Fibroblast of skin of abdomen (primary cell): ENCODE measurements around the gene GYS1. TPM values are rescaled to one million over a fixed set of nuclear protein-coding genes. Genes with fewer than 3 reads are reported as not detected.
"Not testable (repeated sequence)": the region's sequence is repeated elsewhere in the genome, so short reads cannot be mapped to it uniquely, and the experiment has no call there.

ENCODE experiments used
- DNase-seq: peaks from one replicate; pipeline ENCODE4 v3.0.0-alpha.2; 2013
- polyA plus RNA-seq, 2 experiments: library from polyadenylated mRNA; unstranded; fragments of 120-200 nt; gene quantifications; one replicate each; pipeline ENCODE4 v1.2.1, GENCODE V29; 2013; ENCODE audit not compliant: insufficient read length in 2 of 2

Gene GYS1
- polyA plus RNA-seq (2013, experiment 1 of 2; ENCODE audit: insufficient read length): 46.7 TPM
- 47.2 TPM for polyA plus RNA-seq (2013, experiment 2 of 2; ENCODE audit: insufficient read length)

- DNase-seq: peak; percentile 100
These were observed at the start of gene GYS1, which contains the start of gene RUVBL2 for GRCh38 chr19:48993175-48994034. Gene GYS1, minus strand, starts transcription at chr19:48993309. Its CDS starts 197 bp downstream, at chr19:48993112. Gene RUVBL2, plus strand, starts transcription at chr19:48993887. Its CDS starts 25 bp downstream, at chr19:48993912.

- DNase-seq: not testable (repeated sequence)
These were observed 49.6 kb upstream of the GYS1 start for GRCh38 chr19:49042666-49043065.

- DNase-seq: no peak
These were observed 49.1 kb upstream of the GYS1 start for GRCh38 chr19:49042177-49042576.

- not testable (repeated sequence) for DNase-seq
These were observed 46.6 kb upstream of the GYS1 start for GRCh38 chr19:49039736-49040135.

- DNase-seq: peak; percentile 72
These were observed 45.6 kb upstream of the GYS1 start for GRCh38 chr19:49038557-49039276.

GRCh38 chr19:49038111-49038510, 45.0 kb upstream of the GYS1 start:
- DNase-seq: not testable (repeated sequence)

GRCh38 chr19:49036815-49037214, 43.7 kb upstream of the GYS1 start, which contains the start of gene CGB1:
Gene CGB1, minus strand, starts transcription at chr19:49036895. Its CDS starts 184 bp downstream, at chr19:49036711.
- DNase-seq: not testable (repeated sequence)

GRCh38 chr19:49031642-49032301, 38.7 kb upstream of the GYS1 start, which contains the start of gene CGB2:
Gene CGB2, plus strand, starts transcription at chr19:49031890. Its CDS starts 206 bp downstream, at chr19:49032096.
- DNase-seq: not testable (repeated sequence)

GRCh38 chr19:49030323-49030722, 37.2 kb upstream of the GYS1 start:
- DNase-seq: not testable (repeated sequence)

GRCh38 chr19:49029749-49030148, 36.6 kb upstream of the GYS1 start:
- DNase-seq: peak; percentile 61

- DNase-seq: not testable (repeated sequence)
These were observed 35.6 kb upstream of the GYS1 start for GRCh38 chr19:49028686-49029085.

- DNase-seq: peak; percentile 36
These were observed 32.5 kb upstream of the GYS1 start for GRCh38 chr19:49025599-49025998.

- DNase-seq: not testable (repeated sequence)
These were observed 32.0 kb upstream of the GYS1 start for GRCh38 chr19:49025088-49025487.

GRCh38 chr19:49024233-49024632, 31.1 kb upstream of the GYS1 start, which contains the start of gene CGB3:
Gene CGB3, minus strand, starts transcription at chr19:49024333. Its CDS starts 362 bp downstream, at chr19:49023971.
- not testable (repeated sequence) for DNase-seq

- DNase-seq: no peak
These were observed 29.0 kb upstream of the GYS1 start for GRCh38 chr19:49022116-49022515.

- no peak for DNase-seq
These were observed 28.1 kb upstream of the GYS1 start for GRCh38 chr19:49020931-49021895.

- DNase-seq: no peak
These were observed 27.2 kb upstream of the GYS1 start for GRCh38 chr19:49020342-49020741.

GRCh38 chr19:49019242-49019932, 26.3 kb upstream of the GYS1 start:
- peak; percentile 36 for DNase-seq

- DNase-seq: not testable (repeated sequence)
These were observed 25.5 kb upstream of the GYS1 start for GRCh38 chr19:49018388-49019241.
